Measurements from ENCODE around the gene CRCP.

Gene CRCP

DNA sequence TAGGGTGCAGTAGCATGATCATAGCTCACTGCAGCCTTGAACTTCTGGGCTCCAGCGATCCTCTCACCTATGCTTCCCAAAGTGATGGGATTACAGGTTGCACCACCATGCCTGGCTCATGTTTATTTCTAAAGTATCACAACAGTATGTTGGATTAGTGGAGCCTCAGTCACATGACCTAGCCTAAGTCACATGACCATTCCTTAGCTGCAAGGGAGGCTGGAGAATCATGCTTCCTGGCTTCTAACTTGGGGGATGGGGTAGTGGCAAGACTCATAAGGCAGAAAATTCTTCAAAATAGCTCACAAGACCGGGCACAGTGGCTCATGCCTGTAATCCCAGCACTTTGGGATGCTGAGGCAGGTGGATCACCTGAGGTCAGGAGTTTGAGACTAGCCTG is 63.6 kb downstream of the CRCP start:
- no peaks in the 10 kb centered on the region for H3K36me3 ChIP-seq (ENCODE audit: control insufficient read depth, insufficient read depth, low read length)
- H3K27me3 ChIP-seq (ENCODE audit: control insufficient read depth, insufficient read depth, low read length), result no peaks in the 10 kb centered on the region
- no peak overlapping the region for H3K27ac ChIP-seq (ENCODE audit: low read depth, low read length)
- H3K4me1 ChIP-seq (ENCODE audit: control insufficient read depth, insufficient read depth, low read length), result no peaks in the 10 kb centered on the region
- H3K9me3 ChIP-seq (ENCODE audit: control insufficient read depth, insufficient read depth, low read depth, low read length), result peaks cover 4% of the 10 kb centered on the region
- H3K4me3 ChIP-seq (ENCODE audit: low read depth, low read length), result no peak overlapping the region
- H3K9ac ChIP-seq (ENCODE audit: low read length), result no peak overlapping the region

DNA sequence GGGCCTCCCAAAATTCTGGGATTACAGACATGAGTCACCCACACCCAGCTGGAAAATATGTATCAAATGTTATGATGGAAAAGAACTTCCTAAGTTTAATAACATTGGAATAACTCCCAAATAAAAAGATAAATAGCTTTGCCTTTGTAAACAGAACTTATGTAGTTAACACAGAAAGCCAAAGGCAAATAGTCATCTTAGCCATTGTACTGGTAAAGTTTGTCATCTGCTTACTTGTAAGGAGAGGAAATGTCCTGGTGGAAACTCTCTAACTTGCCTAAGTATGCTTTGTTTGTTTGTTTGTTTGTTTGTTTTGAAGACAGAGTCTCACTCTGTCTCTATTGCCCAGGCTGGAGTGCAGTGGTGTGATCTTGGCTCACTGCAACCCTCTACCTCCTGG is 66.7 kb downstream of the CRCP start:
- no peaks in the 10 kb centered on the region for H3K36me3 ChIP-seq (ENCODE audit: control insufficient read depth, insufficient read depth, low read length)
- H3K27me3 ChIP-seq (ENCODE audit: control insufficient read depth, insufficient read depth, low read length), result no peaks in the 10 kb centered on the region
- no peak overlapping the region for H3K9ac ChIP-seq (ENCODE audit: low read length)
- H3K4me3 ChIP-seq (ENCODE audit: low read depth, low read length), result no peak overlapping the region
- H3K9me3 ChIP-seq (ENCODE audit: control insufficient read depth, insufficient read depth, low read depth, low read length), result peaks cover 7% of the 10 kb centered on the region
- no peaks in the 10 kb centered on the region for H3K4me1 ChIP-seq (ENCODE audit: control insufficient read depth, insufficient read depth, low read length)
- H3K27ac ChIP-seq (ENCODE audit: low read depth, low read length), result no peak overlapping the region

DNA sequence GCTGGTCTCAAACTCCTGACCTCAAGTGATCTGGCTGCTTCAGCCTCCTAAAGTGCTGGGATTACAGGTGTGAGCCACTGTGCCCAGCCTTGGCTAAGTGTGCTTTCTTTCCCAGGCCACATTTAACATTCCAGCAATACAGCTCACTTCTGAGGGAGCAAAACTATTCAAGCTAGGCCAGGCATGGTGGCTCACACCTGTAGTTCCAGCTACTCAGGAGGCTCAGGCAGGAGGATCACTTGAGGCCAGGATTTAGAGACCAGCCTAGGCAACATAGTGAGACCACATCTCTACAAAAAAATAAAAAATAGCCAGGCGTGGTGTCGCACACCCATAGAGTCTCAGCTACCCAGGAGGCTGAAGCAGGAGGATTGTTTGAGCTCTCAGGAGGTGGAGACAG is 67.2 kb downstream of the CRCP start:
- Histone ChIP-seq H3K27me3 (ENCODE audit: control insufficient read depth, insufficient read depth, low read length) (no peaks in the 10 kb centered on the region), H3K4me1 (ENCODE audit: control insufficient read depth, insufficient read depth, low read length) (no peaks in the 10 kb centered on the region), H3K9me3 (ENCODE audit: control insufficient read depth, insufficient read depth, low read depth, low read length) (peaks cover 7% of the 10 kb centered on the region), H3K36me3 (ENCODE audit: control insufficient read depth, insufficient read depth, low read length) (no peaks in the 10 kb centered on the region), H3K4me3 (ENCODE audit: low read depth, low read length) (no peak overlapping the region), H3K9ac (ENCODE audit: low read length) (no peak overlapping the region), H3K27ac (ENCODE audit: low read depth, low read length) (no peak overlapping the region)

DNA sequence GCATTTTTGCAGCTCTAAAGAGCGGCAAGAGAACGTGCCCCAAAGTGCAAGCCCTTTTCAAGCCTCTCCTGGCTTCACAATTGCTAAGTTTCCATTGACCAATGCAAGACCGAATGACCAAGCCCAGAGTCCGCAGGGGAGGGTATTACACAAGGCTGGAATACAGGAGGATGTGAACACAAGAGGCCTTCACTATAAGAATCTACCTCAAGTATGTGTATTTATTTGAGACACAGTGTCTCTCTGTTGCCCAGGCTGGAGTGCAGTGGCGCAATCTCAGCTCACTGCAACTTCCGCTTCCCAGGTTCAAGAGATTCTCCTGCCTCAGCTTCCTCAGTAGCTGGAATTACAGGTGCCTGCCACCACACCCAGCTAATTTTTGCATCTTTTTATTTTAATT is 68.3 kb downstream of the CRCP start:
- no peaks in the 10 kb centered on the region for H3K27me3 ChIP-seq (ENCODE audit: control insufficient read depth, insufficient read depth, low read length)
- H3K36me3 ChIP-seq (ENCODE audit: control insufficient read depth, insufficient read depth, low read length), result no peaks in the 10 kb centered on the region
- H3K4me3 ChIP-seq (ENCODE audit: low read depth, low read length), result no peak overlapping the region
- peaks cover 7% of the 10 kb centered on the region for H3K9me3 ChIP-seq (ENCODE audit: control insufficient read depth, insufficient read depth, low read depth, low read length)
- no peak overlapping the region for H3K9ac ChIP-seq (ENCODE audit: low read length)
- no peak overlapping the region for H3K27ac ChIP-seq (ENCODE audit: low read depth, low read length)
- H3K4me1 ChIP-seq (ENCODE audit: control insufficient read depth, insufficient read depth, low read length), result no peaks in the 10 kb centered on the region

DNA sequence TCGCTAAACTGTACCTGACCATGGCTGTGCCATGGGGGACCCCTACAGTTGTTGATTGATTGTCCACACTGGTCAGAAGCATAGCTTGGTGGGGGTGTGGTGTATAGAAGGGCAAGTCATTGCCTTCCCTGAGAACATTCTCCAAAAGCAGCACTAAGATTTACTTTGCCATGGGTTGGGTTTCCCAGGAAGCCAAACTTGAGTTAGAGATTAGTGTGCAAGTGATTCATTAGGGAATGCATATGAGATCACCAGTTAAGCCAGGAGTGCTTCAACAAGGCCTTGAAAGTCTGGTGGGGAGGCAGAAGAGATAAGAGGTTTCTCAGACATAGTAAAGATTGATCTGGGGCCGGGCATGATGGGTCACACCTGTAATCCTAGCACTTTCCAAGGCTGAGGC is 69.1 kb downstream of the CRCP start:
- Histone ChIP-seq H3K4me1 (ENCODE audit: control insufficient read depth, insufficient read depth, low read length) (no peaks in the 10 kb centered on the region), H3K9me3 (ENCODE audit: control insufficient read depth, insufficient read depth, low read depth, low read length) (peaks cover 3% of the 10 kb centered on the region), H3K27me3 (ENCODE audit: control insufficient read depth, insufficient read depth, low read length) (no peaks in the 10 kb centered on the region), H3K4me3 (ENCODE audit: low read depth, low read length) (no peak overlapping the region), H3K9ac (ENCODE audit: low read length) (no peak overlapping the region), H3K27ac (ENCODE audit: low read depth, low read length) (no peak overlapping the region), H3K36me3 (ENCODE audit: control insufficient read depth, insufficient read depth, low read length) (no peaks in the 10 kb centered on the region)

DNA sequence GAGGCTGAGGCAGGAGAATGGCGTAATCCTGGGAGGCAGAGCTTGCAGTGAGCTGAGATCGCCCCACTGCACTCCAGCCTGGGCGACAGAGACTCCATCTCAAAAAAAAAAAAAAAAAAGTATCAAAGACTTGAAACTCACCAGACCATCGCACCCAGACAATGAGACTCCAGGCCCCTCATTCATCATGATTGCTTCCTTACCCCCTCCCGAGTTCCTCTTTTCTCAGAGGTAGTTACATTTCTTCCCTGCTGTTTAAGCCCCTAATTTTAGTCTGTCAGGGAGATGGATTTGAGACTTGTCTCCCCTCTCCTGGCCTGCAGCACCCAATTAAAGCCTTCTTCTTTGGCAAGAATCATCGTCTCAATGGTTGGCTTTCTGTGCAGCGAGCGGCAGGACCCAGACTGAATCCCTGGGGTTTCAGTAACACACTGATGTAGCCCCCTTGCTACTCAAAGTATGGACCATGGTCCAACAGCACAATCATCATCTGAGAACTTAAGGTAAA is 71.1 kb downstream of the CRCP start:
- Histone ChIP-seq H3K27ac (ENCODE audit: low read depth, low read length) (no peak overlapping the region), H3K9ac (ENCODE audit: low read length) (no peak overlapping the region), H3K9me3 (ENCODE audit: control insufficient read depth, insufficient read depth, low read depth, low read length) (peaks cover 3% of the 10 kb centered on the region), H3K4me1 (ENCODE audit: control insufficient read depth, insufficient read depth, low read length) (no peaks in the 10 kb centered on the region), H3K4me3 (ENCODE audit: low read depth, low read length) (no peak overlapping the region), H3K27me3 (ENCODE audit: control insufficient read depth, insufficient read depth, low read length) (no peaks in the 10 kb centered on the region), H3K36me3 (ENCODE audit: control insufficient read depth, insufficient read depth, low read length) (no peaks in the 10 kb centered on the region)

DNA sequence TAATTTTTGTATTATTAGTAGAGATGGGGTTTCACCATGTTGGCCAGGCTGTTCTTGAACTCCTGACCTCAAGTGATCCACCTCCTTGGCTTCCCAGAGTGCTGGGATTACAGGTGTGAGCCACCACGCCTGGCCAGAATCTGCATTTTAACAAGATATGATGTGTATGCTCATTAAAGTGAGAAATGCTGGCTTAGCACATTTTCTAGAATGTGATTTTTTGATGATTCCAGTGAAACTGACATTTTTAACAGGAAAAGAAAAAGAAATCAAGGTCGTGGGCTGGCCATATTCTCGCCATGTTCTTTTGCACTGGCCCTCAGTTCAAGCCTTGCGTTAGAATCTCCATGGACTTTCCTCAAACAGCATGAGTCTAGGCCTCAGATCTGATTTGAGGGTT is 72.3 kb downstream of the CRCP start:
- no peaks in the 10 kb centered on the region for H3K4me1 ChIP-seq (ENCODE audit: control insufficient read depth, insufficient read depth, low read length)
- no peak overlapping the region for H3K4me3 ChIP-seq (ENCODE audit: low read depth, low read length)
- H3K9me3 ChIP-seq (ENCODE audit: control insufficient read depth, insufficient read depth, low read depth, low read length), result peaks cover 3% of the 10 kb centered on the region
- H3K27me3 ChIP-seq (ENCODE audit: control insufficient read depth, insufficient read depth, low read length), result no peaks in the 10 kb centered on the region
- H3K27ac ChIP-seq (ENCODE audit: low read depth, low read length), result no peak overlapping the region
- no peak overlapping the region for H3K9ac ChIP-seq (ENCODE audit: low read length)
- H3K36me3 ChIP-seq (ENCODE audit: control insufficient read depth, insufficient read depth, low read length), result no peaks in the 10 kb centered on the region

DNA sequence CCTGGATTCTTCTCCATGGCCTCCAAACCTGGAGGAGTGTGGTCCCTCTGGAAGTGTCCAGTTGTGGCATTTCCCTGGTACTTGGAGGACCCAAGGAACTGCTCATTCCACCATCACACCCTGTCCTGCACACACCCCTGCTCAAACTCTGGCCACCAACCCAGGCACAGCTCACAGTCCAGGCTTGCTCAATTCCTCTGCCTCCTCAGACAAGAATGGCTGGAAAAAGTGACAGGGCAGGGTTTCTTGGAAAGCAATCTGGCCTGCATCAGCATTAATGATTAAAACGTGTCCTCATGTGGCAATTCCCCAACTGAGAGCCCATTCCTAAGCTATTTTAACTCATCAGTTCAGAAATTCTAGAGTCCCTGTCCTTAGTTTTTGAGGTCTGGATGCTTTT is 73.3 kb downstream of the CRCP start:
- Histone ChIP-seq H3K4me1 (ENCODE audit: control insufficient read depth, insufficient read depth, low read length) (no peaks in the 10 kb centered on the region), H3K36me3 (ENCODE audit: control insufficient read depth, insufficient read depth, low read length) (no peaks in the 10 kb centered on the region), H3K9ac (ENCODE audit: low read length) (no peak overlapping the region)

DNA sequence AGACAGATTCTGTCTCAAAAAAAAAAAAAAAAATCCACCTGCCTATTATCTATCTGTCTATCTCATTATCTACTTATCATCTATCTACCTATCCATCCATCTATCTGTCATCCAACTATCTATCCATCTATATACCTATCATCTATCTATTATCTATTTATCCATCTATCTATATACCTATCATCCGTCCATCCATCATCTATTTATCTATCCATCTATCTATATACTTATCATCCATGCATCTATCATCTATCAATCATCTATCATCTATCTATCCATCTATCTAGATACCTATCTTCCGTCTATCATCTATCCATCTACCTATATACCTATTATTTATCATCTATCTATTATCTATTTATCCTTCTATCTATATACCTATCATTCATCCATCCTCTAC is 74.0 kb downstream of the CRCP start:
- H3K27ac ChIP-seq (ENCODE audit: low read depth, low read length), result no peak overlapping the region
- H3K36me3 ChIP-seq (ENCODE audit: control insufficient read depth, insufficient read depth, low read length), result no peaks in the 10 kb centered on the region
- peaks cover 3% of the 10 kb centered on the region for H3K9me3 ChIP-seq (ENCODE audit: control insufficient read depth, insufficient read depth, low read depth, low read length)
- no peaks in the 10 kb centered on the region for H3K27me3 ChIP-seq (ENCODE audit: control insufficient read depth, insufficient read depth, low read length)
- no peaks in the 10 kb centered on the region for H3K4me1 ChIP-seq (ENCODE audit: control insufficient read depth, insufficient read depth, low read length)
- no peak overlapping the region for H3K9ac ChIP-seq (ENCODE audit: low read length)
- H3K4me3 ChIP-seq (ENCODE audit: low read depth, low read length), result no peak overlapping the region

More for the DNA sequence above, 73.3 kb downstream of the CRCP start:
- Histone ChIP-seq H3K27ac (ENCODE audit: low read depth, low read length) (no peak overlapping the region), H3K9me3 (ENCODE audit: control insufficient read depth, insufficient read depth, low read depth, low read length) (peaks cover 3% of the 10 kb centered on the region), H3K27me3 (ENCODE audit: control insufficient read depth, insufficient read depth, low read length) (no peaks in the 10 kb centered on the region), H3K4me3 (ENCODE audit: low read depth, low read length) (no peak overlapping the region)

DNA sequence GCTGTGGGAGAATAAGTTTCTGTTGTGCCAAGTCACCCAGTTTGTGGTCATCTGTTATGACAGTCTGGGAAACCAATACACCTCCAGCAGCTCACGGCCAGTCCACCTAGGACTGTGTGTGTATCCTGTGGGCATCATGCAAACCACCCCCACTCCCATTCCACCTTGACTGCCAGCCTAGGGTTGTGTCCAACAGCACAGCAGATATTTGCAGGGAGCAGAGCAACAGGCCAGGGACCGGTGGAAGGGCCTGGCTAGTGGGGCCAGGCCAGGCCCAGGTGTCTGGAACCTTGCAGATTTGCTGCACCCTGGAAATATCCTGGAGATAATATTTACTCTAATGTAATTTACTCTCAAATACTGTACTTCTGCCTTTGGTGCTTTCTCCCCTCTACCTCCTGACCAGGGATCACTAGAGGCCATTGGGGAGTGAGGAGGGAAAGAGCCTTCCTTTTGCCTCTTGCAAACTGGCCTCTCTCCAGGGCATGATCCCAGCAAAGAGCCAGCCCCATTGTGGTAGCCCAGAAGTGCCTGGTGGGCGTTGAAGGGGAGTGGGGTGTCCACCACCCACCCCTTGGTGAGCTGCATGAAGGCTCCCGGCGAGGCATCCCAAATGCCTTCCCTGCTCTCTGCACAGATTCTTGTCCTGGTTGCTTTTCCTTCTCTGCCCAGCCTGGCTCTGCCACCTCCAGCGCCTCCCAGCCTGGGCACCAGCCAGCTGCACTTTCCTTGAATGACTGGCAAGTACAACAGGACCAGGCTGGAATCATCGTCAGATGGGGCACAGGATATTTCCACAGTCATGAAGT is 75.3 kb downstream of the CRCP start:
- Histone ChIP-seq H3K27me3 (ENCODE audit: control insufficient read depth, insufficient read depth, low read length) (no peaks in the 10 kb centered on the region), H3K36me3 (ENCODE audit: control insufficient read depth, insufficient read depth, low read length) (no peaks in the 10 kb centered on the region), H3K9ac (ENCODE audit: low read length) (no peak overlapping the region), H3K4me1 (ENCODE audit: control insufficient read depth, insufficient read depth, low read length) (no peaks in the 10 kb centered on the region), H3K9me3 (ENCODE audit: control insufficient read depth, insufficient read depth, low read depth, low read length) (peaks cover 3% of the 10 kb centered on the region), H3K27ac (ENCODE audit: low read depth, low read length) (no peak overlapping the region), H3K4me3 (ENCODE audit: low read depth, low read length) (no peak overlapping the region)

DNA sequence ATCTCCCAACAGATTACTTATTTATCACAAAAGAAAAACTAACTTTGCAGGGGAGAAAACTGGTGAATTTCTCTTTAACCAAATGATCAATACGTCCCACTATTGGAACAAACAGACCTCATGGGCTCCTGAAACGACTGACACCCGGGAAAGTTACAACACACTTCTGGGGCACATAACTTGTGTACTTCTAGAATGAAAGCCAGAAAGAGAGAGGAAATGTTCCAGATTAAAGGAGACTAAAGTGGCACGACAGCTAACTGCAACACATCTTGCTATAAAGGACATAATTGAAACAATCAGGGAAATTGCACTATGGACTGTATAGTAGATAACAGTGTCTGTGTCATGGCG is 75.8 kb downstream of the CRCP start:
- peaks cover 3% of the 10 kb centered on the region for H3K9me3 ChIP-seq (ENCODE audit: control insufficient read depth, insufficient read depth, low read depth, low read length)
- H3K27ac ChIP-seq (ENCODE audit: low read depth, low read length), result no peak overlapping the region
- H3K27me3 ChIP-seq (ENCODE audit: control insufficient read depth, insufficient read depth, low read length), result no peaks in the 10 kb centered on the region
- H3K4me3 ChIP-seq (ENCODE audit: low read depth, low read length), result no peak overlapping the region
- H3K9ac ChIP-seq (ENCODE audit: low read length), result no peak overlapping the region
- H3K4me1 ChIP-seq (ENCODE audit: control insufficient read depth, insufficient read depth, low read length), result no peaks in the 10 kb centered on the region
- no peaks in the 10 kb centered on the region for H3K36me3 ChIP-seq (ENCODE audit: control insufficient read depth, insufficient read depth, low read length)

Measured in HUES6 (cell line).